Occipital lobe (tissue), 2 donors: ENCODE results near the gene GNAI1. TPM values are rescaled to one million over a fixed set of nuclear protein-coding genes. Genes with fewer than 3 reads are reported as not detected.

ENCODE experiments used
- DNase-seq: peaks from one replicate; lab custom pipeline; 2025; lab: John Stamatoyannopoulos, UW
- total RNA-seq: library from RNA; depleted of rRNA; stranded (reverse); fragments of >200 nt; gene quantifications from one replicate; pipeline ENCODE4 v1.2.3, GENCODE V29; 2014

GNAI1 gene
- total RNA-seq, 1 donor from 2014 or later = 196 TPM

DNA sequence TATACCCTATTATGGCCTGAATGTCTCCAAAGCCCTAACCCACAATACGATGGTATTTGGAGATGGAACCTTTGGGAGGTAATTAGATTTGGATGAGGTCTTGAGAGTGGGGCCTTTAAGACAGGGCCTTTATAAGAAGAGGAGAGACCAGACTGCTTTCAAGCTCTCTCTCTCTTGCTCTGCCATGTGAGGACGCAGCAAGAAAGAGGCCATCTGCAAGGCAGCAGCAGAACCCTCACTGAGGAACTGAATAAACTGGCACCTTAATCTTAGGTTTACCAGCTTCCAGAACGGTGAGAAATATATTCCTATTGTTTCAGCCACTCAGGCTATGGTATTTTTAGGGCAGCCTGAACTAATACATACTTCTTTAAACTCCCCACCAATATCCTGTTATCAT, 2.0 kb upstream of the GNAI1 start:
- DNase-seq = no peak

DNA sequence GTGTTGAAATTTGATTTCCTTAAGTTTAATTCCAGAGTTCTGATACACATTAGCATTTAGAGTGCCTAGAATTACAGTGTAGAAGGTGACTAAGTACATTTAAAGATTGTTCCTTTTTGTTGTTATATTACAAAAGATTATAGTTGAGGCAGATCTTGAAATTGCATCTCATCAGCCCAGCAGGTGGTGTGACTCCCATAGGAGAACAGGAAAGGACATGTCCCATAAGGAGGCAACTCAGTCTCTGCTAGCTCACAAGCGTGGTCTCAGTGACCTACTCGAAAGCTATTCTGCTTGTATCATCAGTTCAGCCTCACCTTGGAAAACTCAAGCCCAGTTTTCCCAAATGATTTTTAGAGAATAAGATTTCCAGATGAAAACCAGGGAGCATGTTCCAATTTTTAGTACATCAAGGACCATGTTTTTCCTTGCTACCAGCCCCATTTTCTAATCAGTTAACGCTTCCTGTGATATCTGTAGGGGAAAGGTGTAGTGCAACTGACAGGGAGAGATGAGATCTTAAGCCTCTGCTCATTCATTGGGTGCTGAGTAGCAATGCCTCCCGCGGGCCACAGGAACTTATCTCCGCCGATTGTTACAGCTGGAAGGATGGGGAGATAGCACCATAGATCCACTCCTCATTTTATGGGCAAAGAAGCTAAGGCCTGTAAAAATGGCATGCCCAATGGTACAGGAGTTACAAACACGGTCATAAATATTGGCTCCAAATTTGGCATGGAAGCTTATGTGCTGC, 1.1 kb upstream of the GNAI1 start:
- no peak for DNase-seq

- DNase-seq = no peak
Observed at GRCh38 chr7:80134115-80134535, 506 bp upstream of the GNAI1 start.

GRCh38 chr7:80135309-80136104, 876 bp downstream of the GNAI1 start:
- peak; percentile 42 for DNase-seq

DNA sequence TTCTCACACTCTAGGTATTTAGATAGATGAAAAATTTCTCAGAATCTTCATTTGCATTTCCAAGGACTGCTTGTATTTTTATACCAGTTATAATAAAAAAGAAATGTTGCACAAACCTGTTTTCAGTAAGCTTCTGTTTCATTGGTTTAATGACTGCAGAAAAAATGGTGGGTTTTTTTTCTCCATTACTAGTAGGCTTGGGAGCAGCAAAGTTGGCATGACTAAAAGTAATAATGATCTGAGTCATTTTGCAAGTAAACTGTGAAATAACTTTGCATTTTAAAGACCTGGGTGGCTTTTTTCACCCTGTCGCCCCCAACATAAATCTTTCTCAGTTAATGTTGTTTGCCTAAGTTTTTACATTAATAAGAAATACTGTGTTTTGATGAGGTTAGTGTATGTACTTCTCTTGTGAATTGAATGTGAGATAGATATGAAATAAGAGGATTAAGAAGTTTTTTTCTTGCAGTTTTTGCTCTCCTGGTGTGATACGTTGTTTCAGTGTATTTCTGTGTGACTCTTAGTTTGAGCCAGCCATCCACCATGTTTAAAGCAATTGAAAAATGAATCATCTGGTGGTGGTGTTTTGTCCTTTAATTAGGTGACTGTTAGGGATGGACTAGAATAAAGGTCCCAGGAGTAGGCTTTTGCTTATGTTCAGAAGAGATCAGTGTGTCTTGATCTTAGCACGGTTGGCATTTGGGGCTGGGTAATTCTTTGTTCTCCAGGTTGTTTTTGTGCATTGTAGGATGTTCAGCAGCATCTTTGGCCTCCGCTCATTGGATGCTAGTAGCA, 1.8 kb downstream of the GNAI1 start:
- no peak for DNase-seq

GRCh38 chr7:80137410-80137809, 2.8 kb downstream of the GNAI1 start:
- no peak for DNase-seq

DNA sequence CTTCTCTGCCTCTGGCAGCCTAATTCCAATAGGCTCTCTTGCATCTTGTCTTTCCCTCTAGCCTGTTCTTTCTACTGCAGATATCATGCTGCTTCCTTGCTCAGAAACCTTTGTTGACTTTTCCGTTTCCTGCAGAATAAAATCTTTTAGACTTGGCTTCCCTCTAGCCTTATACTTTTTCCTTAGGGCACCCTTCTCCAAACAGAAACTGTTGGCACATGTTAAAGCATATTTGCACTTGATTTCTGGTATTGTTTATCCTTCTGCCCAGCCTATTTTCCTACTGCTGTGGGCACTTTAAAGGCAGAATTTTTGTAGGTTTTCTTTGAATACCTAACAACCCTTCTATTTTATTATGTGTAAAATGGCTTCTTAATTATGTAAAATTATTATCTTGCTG, 4.6 kb downstream of the GNAI1 start:
- DNase-seq = no peak

GRCh38 chr7:80140388-80140787, 5.8 kb downstream of the GNAI1 start:
- no peak for DNase-seq

DNA sequence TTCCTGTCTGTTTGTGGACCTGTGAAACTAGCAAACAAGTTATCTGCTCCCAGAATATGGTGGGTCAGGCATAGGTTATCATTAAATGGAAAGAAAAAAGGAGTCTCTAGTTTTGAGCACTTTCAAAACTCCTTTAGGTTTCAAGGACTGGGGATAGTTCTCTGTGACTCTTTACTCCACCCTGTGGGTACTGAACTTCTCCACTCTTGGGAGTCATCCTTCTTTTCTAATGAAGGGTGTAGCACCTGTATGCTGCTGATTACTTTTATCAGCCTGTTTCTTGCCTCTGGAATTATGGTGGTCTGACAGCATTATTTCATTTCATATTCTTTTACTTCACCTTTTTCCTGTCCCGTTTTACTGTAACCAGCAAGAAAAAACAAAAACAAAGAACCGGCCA, 6.7 kb downstream of the GNAI1 start:
- no peak for DNase-seq

DNA sequence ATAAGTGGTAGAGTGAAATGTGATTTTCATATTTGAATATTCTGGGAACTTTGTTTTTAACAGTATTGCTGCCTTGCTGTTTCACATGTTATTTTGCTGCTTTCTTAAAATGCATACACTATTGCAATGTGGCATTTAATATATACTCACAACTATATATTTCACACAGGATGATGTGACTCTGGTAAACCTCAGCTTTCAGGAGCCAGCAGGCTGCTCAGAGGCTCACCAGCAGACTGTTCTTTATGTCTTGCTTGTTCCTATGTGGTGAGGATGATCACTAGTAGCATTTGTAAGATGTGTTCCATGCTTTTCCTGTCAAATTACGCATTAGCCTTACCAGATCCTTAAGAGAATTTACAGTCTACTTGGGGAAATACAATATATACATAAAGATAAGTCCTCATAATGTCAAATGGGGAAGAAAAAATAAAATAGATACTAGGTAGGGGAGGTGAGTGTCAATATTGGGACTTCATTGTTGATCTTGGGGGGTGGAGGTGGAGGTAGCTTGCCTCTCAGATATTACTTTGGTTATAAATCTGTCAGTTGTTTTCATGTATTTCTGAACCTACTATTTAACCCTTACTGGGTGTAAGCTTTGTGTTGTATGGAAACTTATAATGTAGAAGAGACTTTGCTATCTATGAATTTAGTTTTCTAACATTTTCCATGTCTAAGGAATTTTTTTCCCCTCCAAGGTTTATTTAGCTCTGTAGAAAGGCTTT, 8.4 kb downstream of the GNAI1 start:
- DNase-seq = no peak

DNA sequence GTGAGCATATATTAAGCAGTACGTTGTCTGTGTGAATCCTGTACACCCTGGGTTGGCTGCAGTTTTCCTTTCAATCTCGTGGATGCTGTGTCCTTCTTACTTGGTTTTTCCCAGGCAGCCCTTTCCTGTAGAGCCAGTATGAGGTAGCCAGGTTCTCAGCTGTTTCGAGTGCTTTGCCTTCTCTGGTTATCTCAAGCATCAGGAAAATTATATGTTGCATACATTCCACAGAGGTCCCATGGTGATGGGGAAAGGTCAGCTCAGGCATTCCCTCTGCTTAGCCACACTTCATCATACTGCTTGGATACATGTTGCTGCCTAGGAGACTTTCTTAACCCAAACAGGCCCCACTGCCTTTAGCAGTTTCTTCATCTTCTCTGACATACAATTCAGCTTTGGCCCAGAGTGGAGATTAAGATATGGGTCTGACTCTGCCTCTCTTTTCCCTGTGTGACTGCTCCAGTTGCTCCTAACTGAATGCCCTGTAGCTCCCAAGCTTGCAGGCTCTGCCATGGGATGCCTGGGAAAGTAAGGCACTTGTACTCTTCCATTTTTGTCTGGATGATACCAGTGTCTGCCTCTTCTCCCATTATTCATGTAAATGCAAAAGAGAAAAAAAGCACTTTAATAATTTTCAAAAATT, 11.3 kb downstream of the GNAI1 start:
- no peak for DNase-seq

GRCh38 chr7:80146545-80147182, 12.0 kb downstream of the GNAI1 start:
- no peak for DNase-seq

DNA sequence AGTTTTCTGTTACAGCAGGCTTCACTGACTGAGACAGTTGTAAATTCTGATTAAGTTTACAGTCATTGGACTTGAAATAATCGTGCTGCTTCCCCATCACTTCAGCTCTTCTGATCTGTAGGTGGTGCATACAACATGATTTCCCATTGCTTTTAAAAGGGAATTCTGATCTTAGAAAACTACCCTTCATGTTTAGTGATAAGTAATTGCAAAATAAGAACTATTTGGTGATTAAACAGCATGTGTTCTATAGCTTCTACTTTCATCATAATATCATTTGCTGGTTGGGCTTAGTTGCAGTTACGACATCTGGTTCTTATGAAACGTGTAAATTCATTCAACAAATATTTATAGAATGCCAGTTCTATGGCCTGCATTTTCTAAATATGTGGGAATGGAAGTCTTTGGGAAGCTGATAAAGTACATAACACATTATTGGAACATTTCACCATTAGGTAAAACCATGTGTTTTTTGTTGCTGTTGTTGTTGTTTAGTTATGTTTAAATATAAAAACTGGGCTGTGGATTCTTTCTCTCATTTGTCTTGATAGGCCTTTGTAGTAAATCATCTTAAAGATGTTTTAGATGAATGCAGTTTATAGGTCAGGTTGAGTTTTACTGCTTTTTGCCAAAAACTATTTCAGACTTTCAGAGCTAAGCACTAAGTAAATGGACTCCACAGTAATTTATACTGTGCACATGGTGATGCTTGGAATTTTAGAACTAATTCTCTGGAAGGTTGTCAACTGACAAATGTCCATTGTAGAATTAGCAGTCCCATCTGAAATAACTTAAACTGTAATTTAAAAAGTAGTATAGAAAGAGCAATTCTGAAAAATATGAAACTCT, 13.1 kb downstream of the GNAI1 start:
- DNase-seq = no peak

- no peak for DNase-seq
Observed at GRCh38 chr7:80150611-80151273, 16.1 kb downstream of the GNAI1 start.

DNA sequence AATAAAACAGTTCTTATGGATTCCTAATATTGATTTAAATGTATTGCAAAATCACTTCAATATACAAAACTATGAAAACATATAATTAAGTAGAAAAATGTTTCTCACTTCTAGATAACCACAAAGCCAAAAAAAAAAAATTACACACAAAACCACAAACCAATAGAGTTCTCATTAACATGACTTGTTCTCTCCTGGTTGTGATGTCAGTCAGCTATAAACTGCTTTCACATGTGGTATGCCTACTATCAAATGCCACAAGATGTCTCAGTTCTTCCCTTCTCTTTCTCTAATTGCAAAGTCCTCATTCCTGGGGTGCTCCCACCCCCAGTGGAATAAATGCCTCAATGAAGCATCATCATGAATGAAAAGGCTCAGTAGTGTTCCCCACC, 16.6 kb downstream of the GNAI1 start:
- no peak for DNase-seq

- no peak for DNase-seq
Observed at GRCh38 chr7:80153446-80153845, 18.8 kb downstream of the GNAI1 start.

DNA sequence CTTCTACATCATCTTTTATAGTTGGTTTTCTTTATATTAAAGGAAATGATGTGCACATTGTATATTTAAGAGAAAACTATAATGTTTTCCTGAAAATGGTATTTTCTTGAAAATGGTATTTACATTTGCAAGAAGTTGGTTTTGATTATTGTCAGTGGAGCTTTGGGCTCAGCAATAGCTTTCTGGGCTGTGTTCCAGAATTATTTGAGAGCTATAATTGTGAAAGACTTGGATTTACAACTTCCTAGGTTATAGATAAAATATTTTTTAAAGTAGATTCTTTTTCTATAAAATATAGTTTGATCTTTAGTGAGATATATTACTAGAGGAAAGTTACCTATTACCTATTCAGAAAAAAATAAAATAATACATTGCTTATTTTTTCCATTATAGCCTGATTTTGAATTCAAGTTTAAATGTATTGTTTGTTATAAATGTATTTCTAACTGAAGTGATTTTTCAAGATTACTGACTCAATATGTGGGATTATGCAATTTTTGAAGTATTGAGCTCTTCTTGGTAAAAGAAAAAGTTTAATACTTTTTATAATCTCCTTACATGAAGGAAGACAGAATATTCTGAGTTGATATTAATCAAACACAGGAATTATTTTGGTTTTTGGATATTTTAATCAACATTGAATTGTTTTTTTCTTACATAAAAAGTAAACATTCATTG, 20.2 kb downstream of the GNAI1 start:
- no peak for DNase-seq

DNA sequence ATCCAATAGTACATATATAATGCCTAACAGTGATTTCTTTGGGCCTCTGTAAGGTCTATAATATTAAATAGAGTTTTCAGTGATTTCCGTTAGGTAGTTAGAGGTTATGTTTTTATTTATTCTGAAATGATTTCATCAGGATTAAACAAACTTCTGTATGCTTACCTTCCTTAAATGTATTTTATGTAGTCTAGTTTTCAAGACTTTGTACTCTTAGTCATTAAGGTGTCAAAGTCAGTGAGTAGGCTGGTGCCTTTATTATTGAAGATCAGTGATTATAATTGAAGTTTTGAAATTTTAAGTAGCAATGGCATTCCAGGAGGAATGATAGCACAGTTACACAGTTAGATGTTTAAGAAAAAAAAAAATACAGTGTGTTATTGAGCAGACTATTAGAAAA, 20.7 kb downstream of the GNAI1 start:
- DNase-seq = no peak
